Cardiac septum (tissue), 1 donor: ENCODE data around the gene ZBTB49. TPM values are rescaled to one million over a fixed set of nuclear protein-coding genes. Genes with fewer than 3 reads are reported as not detected.

ENCODE experiments used
- DNase-seq: peaks from one replicate; pipeline ENCODE4 v3.0.0-alpha.2; 2020; ENCODE audit warnings: low spot score
- intact Hi-C: fragments of 100-400 bp; cut with DNase I; formaldehyde crosslinking; loops from one replicate; pipeline ENCODE4 v1.14.0; 2022
- total RNA-seq: library from RNA; stranded (reverse); fragmentation: NEBNext Ultra II Directional; extraction: Animal tissue kit (Norgen Biotek cat#: 25700); gene quantifications from one replicate; pipeline ENCODE4 v1.2.1, GENCODE V29; 2021
- donor health status: DM: no; HTN: no; CAD: no.

ZBTB49 gene
- total RNA-seq, 1 donor from 2014 or later = 7.7 TPM

- intact Hi-C loops = no loop called here
- no peak for DNase-seq
Observed at GRCh38 chr4:4320528-4320927, 30.5 kb downstream of the ZBTB49 start.

- intact Hi-C loops = no loop called here
Observed at GRCh38 chr4:4320951-4321714, 31.1 kb downstream of the ZBTB49 start.

GRCh38 chr4:4321951-4322688, 32.1 kb downstream of the ZBTB49 start:
- peak; percentile 47 for DNase-seq

More at GRCh38 chr4:4320951-4321714, 31.1 kb downstream of the ZBTB49 start:
- DNase-seq = peak; percentile 61

GRCh38 chr4:4323705-4324534, 33.9 kb downstream of the ZBTB49 start:
- intact Hi-C loops = no loop called here
- DNase-seq = peak; percentile 38

More at GRCh38 chr4:4321951-4322688, 32.1 kb downstream of the ZBTB49 start:
- intact Hi-C loops = no loop called here

GRCh38 chr4:4325321-4325720, 35.3 kb downstream of the ZBTB49 start:
- peak; percentile 43 for DNase-seq
- intact Hi-C loops = no loop called here

- intact Hi-C loops = no loop called here
- DNase-seq = peak; percentile 10
Observed at GRCh38 chr4:4326166-4326565, 36.1 kb downstream of the ZBTB49 start.

- intact Hi-C loops = no loop called here
- peak; percentile 62 for DNase-seq
Observed at GRCh38 chr4:4327652-4328121, 37.6 kb downstream of the ZBTB49 start.

GRCh38 chr4:4328206-4328605, 38.2 kb downstream of the ZBTB49 start:
- intact Hi-C loops = no loop called here
- DNase-seq = no peak

GRCh38 chr4:4328840-4329239, 38.8 kb downstream of the ZBTB49 start:
- intact Hi-C loops = no loop called here
- peak; percentile 43 for DNase-seq

- peak; percentile 9 for DNase-seq
- intact Hi-C loops = no loop called here
Observed at GRCh38 chr4:4329496-4329895, 39.4 kb downstream of the ZBTB49 start.

GRCh38 chr4:4330794-4331193, 40.7 kb downstream of the ZBTB49 start:
- intact Hi-C loops = no loop called here

GRCh38 chr4:4332529-4332928, 42.5 kb downstream of the ZBTB49 start:
- DNase-seq = peak; percentile 29
- intact Hi-C loops = no loop called here

More at GRCh38 chr4:4330794-4331193, 40.7 kb downstream of the ZBTB49 start:
- DNase-seq = peak; percentile 43

GRCh38 chr4:4333265-4333706, 43.2 kb downstream of the ZBTB49 start:
- intact Hi-C loops = no loop called here
- peak; percentile 76 for DNase-seq

GRCh38 chr4:4334798-4335520, 44.9 kb downstream of the ZBTB49 start:
- peak; percentile 83 for DNase-seq
- intact Hi-C loops = loop anchor here (1.0 kb wide), 1 partner anchor 81 kb away; no protein-coding TSS in a partner anchor

- no peak for DNase-seq
- intact Hi-C loops = no loop called here
Observed at GRCh38 chr4:4338210-4339001, 48.4 kb downstream of the ZBTB49 start.

- intact Hi-C loops = no loop called here
- DNase-seq = no peak
Observed at GRCh38 chr4:4339504-4340085, 49.5 kb downstream of the ZBTB49 start.

- DNase-seq = no peak
- intact Hi-C loops = no loop called here
Observed at GRCh38 chr4:4341861-4342650, 52.0 kb downstream of the ZBTB49 start.
